ENCODE data around the gene BCR.

- TF ChIP-seq CTCF (IDR thresholded peaks at IDR 0.05): no peak
- TF ChIP-seq POLR2A (IDR thresholded peaks at IDR 0.05): no peak
- TF ChIP-seq EP300 (IDR thresholded peaks at IDR 0.05): no peak
Measured at GRCh38 chr22:23259916-23260644, 79.8 kb downstream of the BCR start.
